ENCODE results near the gene MTR.

Gene MTR

DNA sequence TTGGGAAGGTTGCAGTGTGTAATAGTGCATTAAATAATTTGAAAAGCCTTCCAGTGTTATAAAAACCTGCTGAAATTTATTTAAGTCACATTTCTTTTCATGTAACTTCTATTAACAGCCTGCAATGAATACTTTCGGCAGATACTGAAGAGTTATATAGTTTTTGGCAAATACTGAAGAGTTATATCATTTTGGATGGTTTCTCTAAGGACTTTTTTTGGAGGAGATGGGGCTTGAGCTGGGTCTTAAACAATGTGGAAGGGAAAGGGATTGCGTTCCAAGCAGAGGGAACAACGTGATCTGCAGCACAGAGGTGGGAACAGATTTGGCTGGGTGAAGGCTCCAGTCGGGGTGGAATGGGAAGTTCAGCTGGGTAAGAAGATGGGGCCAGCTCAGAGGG is 39.8 kb downstream of the MTR start:
- TF ChIP-seq, protein P1, sequence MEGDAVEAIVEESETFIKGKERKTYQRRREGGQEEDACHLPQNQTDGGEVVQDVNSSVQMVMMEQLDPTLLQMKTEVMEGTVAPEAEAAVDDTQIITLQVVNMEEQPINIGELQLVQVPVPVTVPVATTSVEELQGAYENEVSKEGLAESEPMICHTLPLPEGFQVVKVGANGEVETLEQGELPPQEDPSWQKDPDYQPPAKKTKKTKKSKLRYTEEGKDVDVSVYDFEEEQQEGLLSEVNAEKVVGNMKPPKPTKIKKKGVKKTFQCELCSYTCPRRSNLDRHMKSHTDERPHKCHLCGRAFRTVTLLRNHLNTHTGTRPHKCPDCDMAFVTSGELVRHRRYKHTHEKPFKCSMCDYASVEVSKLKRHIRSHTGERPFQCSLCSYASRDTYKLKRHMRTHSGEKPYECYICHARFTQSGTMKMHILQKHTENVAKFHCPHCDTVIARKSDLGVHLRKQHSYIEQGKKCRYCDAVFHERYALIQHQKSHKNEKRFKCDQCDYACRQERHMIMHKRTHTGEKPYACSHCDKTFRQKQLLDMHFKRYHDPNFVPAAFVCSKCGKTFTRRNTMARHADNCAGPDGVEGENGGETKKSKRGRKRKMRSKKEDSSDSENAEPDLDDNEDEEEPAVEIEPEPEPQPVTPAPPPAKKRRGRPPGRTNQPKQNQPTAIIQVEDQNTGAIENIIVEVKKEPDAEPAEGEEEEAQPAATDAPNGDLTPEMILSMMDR (IDR thresholded peaks at IDR 0.05; ENCODE audit: insufficient read depth, low read depth, low read length, missing control alignments): no peak
- no peak overlapping the region for H3K4me3 ChIP-seq (ENCODE audit: low read length)
- DNase-seq (ENCODE audit: low read depth): no peak

DNA sequence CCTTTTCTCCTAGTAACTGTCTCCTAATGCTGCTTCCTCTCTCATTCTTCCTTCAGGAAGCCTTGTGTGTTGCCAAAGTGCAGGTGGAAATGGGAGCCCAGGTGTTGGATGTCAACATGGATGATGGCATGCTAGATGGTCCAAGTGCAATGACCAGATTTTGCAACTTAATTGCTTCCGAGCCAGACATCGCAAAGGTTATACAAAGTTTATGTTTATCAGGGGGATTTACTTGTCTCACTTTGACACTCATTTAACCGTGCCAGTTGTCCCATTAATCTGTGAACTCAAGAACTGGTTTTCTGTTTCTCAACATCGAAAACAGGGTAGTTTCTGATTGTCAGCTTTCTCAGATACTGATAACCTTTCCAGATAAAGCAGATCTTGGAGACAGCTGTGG is 40.4 kb downstream of the MTR start:
- TF ChIP-seq, protein P1 (IDR thresholded peaks at IDR 0.05; ENCODE audit: insufficient read depth, low read depth, low read length, missing control alignments): no peak
- no peak overlapping the region for H3K4me3 ChIP-seq (ENCODE audit: low read length)
- no peak for DNase-seq (ENCODE audit: low read depth)

GRCh38 chr1:236836157-236836556 is 41.1 kb downstream of the MTR start:
- no peak for DNase-seq (ENCODE audit: low read depth)
- TF ChIP-seq, protein P1 (IDR thresholded peaks at IDR 0.05; ENCODE audit: insufficient read depth, low read depth, low read length, missing control alignments): no peak
- no peak overlapping the region for H3K4me3 ChIP-seq (ENCODE audit: low read length)

DNA sequence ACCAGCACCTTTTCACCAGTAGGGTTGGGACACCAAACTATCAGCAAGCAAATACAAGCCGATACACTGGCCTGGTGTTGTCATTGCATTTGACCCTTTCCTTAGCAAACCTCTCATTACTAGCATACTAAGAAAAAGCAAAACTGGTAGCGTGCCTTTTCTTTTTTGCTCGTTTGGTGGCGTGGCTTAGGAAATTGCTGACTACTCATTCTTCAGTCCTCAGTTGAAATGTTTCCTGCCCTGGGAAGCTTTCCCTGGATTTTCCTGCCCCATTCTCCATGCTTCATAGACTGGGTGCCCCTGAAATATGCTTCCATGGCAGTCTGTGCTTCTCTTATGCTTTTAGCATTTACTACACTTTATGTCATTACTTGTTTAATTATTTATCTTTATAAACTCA is 42.0 kb downstream of the MTR start:
- TF ChIP-seq, protein P1 (IDR thresholded peaks at IDR 0.05; ENCODE audit: insufficient read depth, low read depth, low read length, missing control alignments): no peak
- no peak overlapping the region for H3K4me3 ChIP-seq (ENCODE audit: low read length)
- DNase-seq (ENCODE audit: low read depth): no peak

DNA sequence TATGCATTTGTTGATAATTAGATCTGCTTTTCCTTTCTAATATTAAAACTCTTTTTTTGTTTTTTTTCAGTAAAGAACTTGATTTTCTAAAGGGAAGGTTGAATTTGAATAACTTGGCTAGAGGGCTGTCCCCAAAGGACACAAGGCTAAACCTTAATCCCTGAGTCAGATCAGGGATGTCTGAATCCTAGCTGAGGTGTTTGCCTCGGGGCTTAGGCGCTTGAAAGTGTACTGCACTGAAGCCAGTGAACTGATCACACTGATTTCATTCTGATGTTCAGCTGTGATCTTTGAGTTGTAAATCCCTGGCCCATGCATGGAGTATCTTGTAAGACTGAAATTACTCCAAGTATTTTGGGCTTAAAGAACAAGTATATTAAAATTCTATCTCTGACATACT is 42.8 kb downstream of the MTR start:
- peak; percentile 42 for DNase-seq (ENCODE audit: low read depth)
- TF ChIP-seq, protein P1 (IDR thresholded peaks at IDR 0.05; ENCODE audit: insufficient read depth, low read depth, low read length, missing control alignments): no peak

GRCh38 chr1:236841341-236841740 is 46.2 kb downstream of the MTR start:
- H3K4me3 ChIP-seq (ENCODE audit: low read length): no peak overlapping the region

More for the DNA sequence above, 42.8 kb downstream of the MTR start:
- H3K4me3 ChIP-seq (ENCODE audit: low read length): no peak overlapping the region

More at GRCh38 chr1:236841341-236841740, 46.2 kb downstream of the MTR start:
- TF ChIP-seq, protein P1 (IDR thresholded peaks at IDR 0.05; ENCODE audit: insufficient read depth, low read depth, low read length, missing control alignments): no peak
- no peak for DNase-seq (ENCODE audit: low read depth)

All from epithelial cell of esophagus (primary cell).